Keratinocyte (primary cell): ENCODE results near the gene CD160. TPM values are rescaled to one million over a fixed set of nuclear protein-coding genes. Genes with fewer than 3 reads are reported as not detected.

Experiments used
- DNase-seq: peaks from one replicate; pipeline ENCODE4 v3.0.0-alpha.2; 2011; ENCODE audit warnings: low read depth, missing footprints, low spot score
- FAIRE-seq: peaks from 2 replicates; lab custom pipeline; 2011; peaks lifted over from hg19 to GRCh38; lab: Jason Lieb, UNC
- H2AFZ ChIP-seq: 2 replicates; pipeline ENCODE4 v1.6.0; 2012; ENCODE audit warnings: low read length, control low read depth, inconsistent platforms; ENCODE audit not compliant: control insufficient read depth
- H3K27ac ChIP-seq: 2 replicates; pipeline ENCODE4 v1.5.1; 2011; ENCODE audit warnings: low read length; ENCODE audit not compliant: control insufficient read depth, insufficient read depth
- H3K27me3 ChIP-seq: 3 replicates; pipeline ENCODE4 v1.6.0; 2011; ENCODE audit warnings: low read length; ENCODE audit not compliant: control insufficient read depth, insufficient read depth; ENCODE audit errors: extremely low read depth
- H3K36me3 ChIP-seq, 2 experiments: 2 replicates in 1 of 2; 3 replicates in 1 of 2; pipeline ENCODE4 v1.5.1; 2011; ENCODE audit warnings: low read length in 2 of 2, mild to moderate bottlenecking in 1 of 2; ENCODE audit not compliant: control insufficient read depth in 2 of 2, insufficient read depth in 2 of 2; ENCODE audit errors: extremely low read depth in 1 of 2
- H3K4me1 ChIP-seq: 3 replicates; pipeline ENCODE4 v1.5.1; 2011; ENCODE audit warnings: low read length; ENCODE audit not compliant: control insufficient read depth, insufficient read depth; ENCODE audit errors: extremely low read depth
- H3K4me2 ChIP-seq: 3 replicates; pipeline ENCODE4 v1.6.0; 2011; ENCODE audit warnings: low read depth, low read length; ENCODE audit not compliant: control insufficient read depth, insufficient read depth; ENCODE audit errors: extremely low read depth
- H3K4me3 ChIP-seq, 3 experiments: fragments of 200-600 bp in 1 of 3; sonication (generic) in 1 of 3; 2 replicates in 2 of 3; 3 replicates in 1 of 3; pipeline ENCODE4 v1.5.1; 2011 to 2016; ENCODE audit warnings: low read length in 3 of 3, mild to moderate bottlenecking in 3 of 3, control low read depth in 2 of 3, inconsistent platforms in 1 of 3, low read depth in 1 of 3, mixed read lengths in 1 of 3, mixed run types in 1 of 3, moderate library complexity in 1 of 3; ENCODE audit not compliant: control insufficient read depth in 2 of 3, insufficient read depth in 2 of 3; ENCODE audit errors: extremely low read depth in 1 of 3
- H3K79me2 ChIP-seq: 2 replicates; pipeline ENCODE4 v1.6.0; 2012; ENCODE audit warnings: low read length; ENCODE audit not compliant: control insufficient read depth, insufficient read depth
- H3K9ac ChIP-seq: 3 replicates; pipeline ENCODE4 v1.6.0; 2011; ENCODE audit warnings: low read length; ENCODE audit not compliant: control insufficient read depth, insufficient read depth; ENCODE audit errors: extremely low read depth
- H3K9me1 ChIP-seq: 3 replicates; pipeline ENCODE4 v1.6.0; 2011; ENCODE audit warnings: low read length; ENCODE audit not compliant: control insufficient read depth, insufficient read depth; ENCODE audit errors: extremely low read depth
- H3K9me3 ChIP-seq: 2 replicates; pipeline ENCODE4 v1.5.1; 2012; ENCODE audit warnings: low read depth, low read length; ENCODE audit not compliant: control insufficient read depth
- H4K20me1 ChIP-seq: 3 replicates; pipeline ENCODE4 v1.6.0; 2011; ENCODE audit warnings: low read length; ENCODE audit not compliant: control insufficient read depth, insufficient read depth; ENCODE audit errors: extremely low read depth
- CTCF ChIP-seq, 3 experiments: IDR thresholded peaks in 1 of 3; conservative IDR thresholded peaks in 1 of 3; optimal IDR thresholded peaks in 1 of 3; 2 replicates in 2 of 3; 3 replicates in 1 of 3; pipeline versions ENCODE3 to v1.5.1; 2011; ENCODE audit warnings: low read length in 3 of 3, mild to moderate bottlenecking in 3 of 3, moderate library complexity in 2 of 3, control low read depth in 1 of 3, inconsistent platforms in 1 of 3; ENCODE audit not compliant: insufficient read depth in 2 of 3; ENCODE audit errors: extremely low read depth in 1 of 3
- EZH2 ChIP-seq: IDR thresholded peaks from one replicate; pipeline ENCODE4 v1.6.1; 2012; ENCODE audit warnings: inconsistent platforms, mild to moderate bottlenecking, low read length, moderate library complexity
- dilution Hi-C: fragments of 300-500 bp; cut with MboI; formaldehyde crosslinking; loops from one replicate; pipeline ENCODE4 v1.7.0; 2020; ENCODE audit warnings: low sequenced_read_pairs; ENCODE audit not compliant: extremely low pct_ligation_motif_present
- polyA plus RNA-seq, 5 experiments: library from polyadenylated mRNA; depleted of rRNA in 3 of 5; stranded (reverse) in 3 of 5; stranded (forward) in 1 of 5; unstranded in 1 of 5; fragments of >200 nt; gene quantifications; 1 replicate in 1 of 5; 2 replicates in 3 of 5; 3 replicates in 1 of 5; pipeline versions ENCODE4 v1.2.1 to v1.2.3, GENCODE V29; 2011 to 2012; ENCODE audit warnings: missing spikeins in 2 of 5, low read depth in 1 of 5, low replicate concordance in 1 of 5

CD160 gene
- polyA plus RNA-seq, 1 donor (not counting 4 experiments of a cell fraction or from before 2014, with no cell fraction given), result not detected

- H2AFZ ChIP-seq, result no peak overlapping the region
- no peaks in the 10 kb centered on the region for H4K20me1 ChIP-seq
- no peaks in the 10 kb centered on the region for H3K36me3 ChIP-seq
- dilution Hi-C loops, result no loop called here
- no peaks in the 10 kb centered on the region for H3K9me1 ChIP-seq
- no peak overlapping the region for H3K27ac ChIP-seq
- peaks cover 1% of the 10 kb centered on the region for H3K9me3 ChIP-seq
- H3K79me2 ChIP-seq, result no peaks in the 10 kb centered on the region
- TF ChIP-seq CTCF (optimal IDR thresholded peaks at IDR 0.05 in 1 of 3, IDR thresholded peaks at IDR 0.05 in 1 of 3, conservative IDR thresholded peaks at IDR 0.05 in 1 of 3; ENCODE audit: extremely low read depth in 1 of 3, insufficient read depth in 2 of 3, low read length in 3 of 3), result no peak
- no peak for TF ChIP-seq EZH2
- H3K27me3 ChIP-seq, result no peaks in the 10 kb centered on the region
- peaks cover 7% of the 10 kb centered on the region for H3K4me1 ChIP-seq
- H3K4me3 ChIP-seq, result no peak overlapping the region
- H3K9ac ChIP-seq, result no peak overlapping the region
- FAIRE-seq (peak; percentile 23), DNase-seq (no peak)
- no peak overlapping the region for H3K4me2 ChIP-seq
These were observed 16.9 kb downstream of the CD160 start for GRCh38 chr1:145736191-145736590.

- TF ChIP-seq EZH2, result no peak
- TF ChIP-seq CTCF (optimal IDR thresholded peaks at IDR 0.05 in 1 of 3, IDR thresholded peaks at IDR 0.05 in 1 of 3, conservative IDR thresholded peaks at IDR 0.05 in 1 of 3; ENCODE audit: extremely low read depth in 1 of 3, insufficient read depth in 2 of 3, low read length in 3 of 3), result no peak
- Histone ChIP-seq H2AFZ (no peak overlapping the region), H3K27ac (no peak overlapping the region), H3K4me3 (no peak overlapping the region), H3K9me3 (peaks cover 1% of the 10 kb centered on the region), H4K20me1 (no peaks in the 10 kb centered on the region), H3K4me2 (no peak overlapping the region), H3K27me3 (no peaks in the 10 kb centered on the region), H3K4me1 (peaks cover 7% of the 10 kb centered on the region), H3K9ac (no peak overlapping the region), H3K36me3 (peaks cover 4 to 5% of the 10 kb centered on the region in 2 experiments), H3K9me1 (no peaks in the 10 kb centered on the region), H3K79me2 (no peaks in the 10 kb centered on the region)
- no peak for DNase-seq
- FAIRE-seq, result no peak
- dilution Hi-C loops, result no loop called here
These were observed 21.0 kb downstream of the CD160 start for GRCh38 chr1:145740269-145740668.
